ENCODE measurements around the gene CRHR1.

Gene CRHR1

GRCh38 chr17:45834471-45835396 lies 50.6 kb downstream of the CRHR1 start:
- DNase-seq (ENCODE audit: low read depth, low spot score), result no peak
- Histone ChIP-seq H3K27me3 (ENCODE audit: insufficient read depth, insufficient read length) (no peaks in the 10 kb centered on the region), H3K4me1 (ENCODE audit: insufficient read depth, insufficient read length) (peaks cover 21% of the 10 kb centered on the region), H3K36me3 (ENCODE audit: insufficient read depth, insufficient read length, low read length) (no peaks in the 10 kb centered on the region), H3K9ac (ENCODE audit: insufficient read length, low read depth) (peak overlapping the region; percentile 12), H3K4me3 (ENCODE audit: insufficient read length, low read depth) (no peak overlapping the region), H3K9me3 (ENCODE audit: insufficient read depth, low read length) (no peaks in the 10 kb centered on the region)
- TF ChIP-seq ZNF274 (IDR thresholded peaks at IDR 0.05; ENCODE audit: low read depth, low read length) (no peak), YY1 (IDR thresholded peaks at IDR 0.05; ENCODE audit: insufficient read depth, insufficient read length) (no peak), SUZ12 (IDR thresholded peaks at IDR 0.05; ENCODE audit: extremely low read depth, insufficient read depth, insufficient read length) (no peak)

GRCh38 chr17:45835481-45835880 lies 51.4 kb downstream of the CRHR1 start:
- Histone ChIP-seq H3K4me3 (ENCODE audit: insufficient read length, low read depth) (no peak overlapping the region), H3K4me1 (ENCODE audit: insufficient read depth, insufficient read length) (peaks cover 21% of the 10 kb centered on the region), H3K9me3 (ENCODE audit: insufficient read depth, low read length) (no peaks in the 10 kb centered on the region), H3K36me3 (ENCODE audit: insufficient read depth, insufficient read length, low read length) (no peaks in the 10 kb centered on the region), H3K9ac (ENCODE audit: insufficient read length, low read depth) (no peak overlapping the region), H3K27me3 (ENCODE audit: insufficient read depth, insufficient read length) (no peaks in the 10 kb centered on the region)
- no peak for TF ChIP-seq YY1 (IDR thresholded peaks at IDR 0.05; ENCODE audit: insufficient read depth, insufficient read length)
- no peak for TF ChIP-seq SUZ12 (IDR thresholded peaks at IDR 0.05; ENCODE audit: extremely low read depth, insufficient read depth, insufficient read length)
- no peak for TF ChIP-seq ZNF274 (IDR thresholded peaks at IDR 0.05; ENCODE audit: low read depth, low read length)
- DNase-seq (ENCODE audit: low read depth, low spot score), result no peak

GRCh38 chr17:45836047-45837044 lies 52.2 kb downstream of the CRHR1 start:
- H3K36me3 ChIP-seq (ENCODE audit: insufficient read depth, insufficient read length, low read length), result no peaks in the 10 kb centered on the region
- H3K27me3 ChIP-seq (ENCODE audit: insufficient read depth, insufficient read length), result no peaks in the 10 kb centered on the region
- DNase-seq (ENCODE audit: low read depth, low spot score), result no peak
- no peak overlapping the region for H3K9ac ChIP-seq (ENCODE audit: insufficient read length, low read depth)
- H3K9me3 ChIP-seq (ENCODE audit: insufficient read depth, low read length), result no peaks in the 10 kb centered on the region
- no peak for TF ChIP-seq ZNF274 (IDR thresholded peaks at IDR 0.05; ENCODE audit: low read depth, low read length)
- no peak for TF ChIP-seq YY1 (IDR thresholded peaks at IDR 0.05; ENCODE audit: insufficient read depth, insufficient read length)
- TF ChIP-seq SUZ12 (IDR thresholded peaks at IDR 0.05; ENCODE audit: extremely low read depth, insufficient read depth, insufficient read length), result no peak
- peaks cover 21% of the 10 kb centered on the region for H3K4me1 ChIP-seq (ENCODE audit: insufficient read depth, insufficient read length)
- H3K4me3 ChIP-seq (ENCODE audit: insufficient read length, low read depth), result no peak overlapping the region

GRCh38 chr17:45837187-45837586 lies 53.1 kb downstream of the CRHR1 start:
- H3K9me3 ChIP-seq (ENCODE audit: insufficient read depth, low read length), result no peaks in the 10 kb centered on the region
- TF ChIP-seq SUZ12 (IDR thresholded peaks at IDR 0.05; ENCODE audit: extremely low read depth, insufficient read depth, insufficient read length) (no peak), ZNF274 (IDR thresholded peaks at IDR 0.05; ENCODE audit: low read depth, low read length) (no peak), YY1 (IDR thresholded peaks at IDR 0.05; ENCODE audit: insufficient read depth, insufficient read length) (no peak)
- no peaks in the 10 kb centered on the region for H3K36me3 ChIP-seq (ENCODE audit: insufficient read depth, insufficient read length, low read length)
- H3K27me3 ChIP-seq (ENCODE audit: insufficient read depth, insufficient read length), result no peaks in the 10 kb centered on the region
- DNase-seq (ENCODE audit: low read depth, low spot score), result no peak
- peaks cover 19% of the 10 kb centered on the region for H3K4me1 ChIP-seq (ENCODE audit: insufficient read depth, insufficient read length)
- no peak overlapping the region for H3K4me3 ChIP-seq (ENCODE audit: insufficient read length, low read depth)
- H3K9ac ChIP-seq (ENCODE audit: insufficient read length, low read depth), result no peak overlapping the region

- TF ChIP-seq YY1 (IDR thresholded peaks at IDR 0.05; ENCODE audit: insufficient read depth, insufficient read length) (no peak), ZNF274 (IDR thresholded peaks at IDR 0.05; ENCODE audit: low read depth, low read length) (no peak), SUZ12 (IDR thresholded peaks at IDR 0.05; ENCODE audit: extremely low read depth, insufficient read depth, insufficient read length) (no peak)
- no peak for DNase-seq (ENCODE audit: low read depth, low spot score)
- H3K9ac ChIP-seq (ENCODE audit: insufficient read length, low read depth), result no peak overlapping the region
- no peaks in the 10 kb centered on the region for H3K27me3 ChIP-seq (ENCODE audit: insufficient read depth, insufficient read length)
- no peaks in the 10 kb centered on the region for H3K9me3 ChIP-seq (ENCODE audit: insufficient read depth, low read length)
- no peaks in the 10 kb centered on the region for H3K36me3 ChIP-seq (ENCODE audit: insufficient read depth, insufficient read length, low read length)
- H3K4me3 ChIP-seq (ENCODE audit: insufficient read length, low read depth), result no peak overlapping the region
- peaks cover 19% of the 10 kb centered on the region for H3K4me1 ChIP-seq (ENCODE audit: insufficient read depth, insufficient read length)
Measured at GRCh38 chr17:45837603-45838002, 53.5 kb downstream of the CRHR1 start.

- Histone ChIP-seq H3K9ac (ENCODE audit: insufficient read length, low read depth) (no peak overlapping the region), H3K9me3 (ENCODE audit: insufficient read depth, low read length) (no peaks in the 10 kb centered on the region), H3K4me3 (ENCODE audit: insufficient read length, low read depth) (no peak overlapping the region), H3K27me3 (ENCODE audit: insufficient read depth, insufficient read length) (no peaks in the 10 kb centered on the region), H3K36me3 (ENCODE audit: insufficient read depth, insufficient read length, low read length) (no peaks in the 10 kb centered on the region), H3K4me1 (ENCODE audit: insufficient read depth, insufficient read length) (peaks cover 19% of the 10 kb centered on the region)
- TF ChIP-seq YY1 (IDR thresholded peaks at IDR 0.05; ENCODE audit: insufficient read depth, insufficient read length) (no peak), SUZ12 (IDR thresholded peaks at IDR 0.05; ENCODE audit: extremely low read depth, insufficient read depth, insufficient read length) (no peak), ZNF274 (IDR thresholded peaks at IDR 0.05; ENCODE audit: low read depth, low read length) (no peak)
- no peak for DNase-seq (ENCODE audit: low read depth, low spot score)
Measured at GRCh38 chr17:45838751-45839295, 54.7 kb downstream of the CRHR1 start.
